TTC549 (cell line): ENCODE data around the gene UBAC2.

Experiments used
- FAIRE-seq: peaks from 2 replicates; lab custom pipeline; 2012; peaks lifted over from hg19 to GRCh38; lab: Jason Lieb, UNC

UBAC2 gene

GRCh38 chr13:99200432-99201167, at the start of gene UBAC2:
TSS of gene UBAC2 (plus strand) at chr13:99200854. CDS start at chr13:99200909, 55 bp downstream.
- FAIRE-seq, result no peak

GRCh38 chr13:99151516-99151915, 49.1 kb upstream of the UBAC2 start:
- no peak for FAIRE-seq

- no peak for FAIRE-seq
These were observed 47.4 kb upstream of the UBAC2 start for GRCh38 chr13:99153219-99153618.

- no peak for FAIRE-seq
These were observed 46.6 kb upstream of the UBAC2 start for GRCh38 chr13:99154064-99154463.

- no peak for FAIRE-seq
These were observed 44.8 kb upstream of the UBAC2 start for GRCh38 chr13:99155821-99156220.

GRCh38 chr13:99157046-99157445, 43.6 kb upstream of the UBAC2 start:
- no peak for FAIRE-seq

- no peak for FAIRE-seq
These were observed 41.8 kb upstream of the UBAC2 start for GRCh38 chr13:99158846-99159245.

- FAIRE-seq, result no peak
These were observed 41.2 kb upstream of the UBAC2 start for GRCh38 chr13:99159331-99160061.

- no peak for FAIRE-seq
These were observed 40.2 kb upstream of the UBAC2 start for GRCh38 chr13:99160415-99160814.

GRCh38 chr13:99161512-99161911, 39.1 kb upstream of the UBAC2 start:
- no peak for FAIRE-seq

GRCh38 chr13:99162567-99163361, 37.9 kb upstream of the UBAC2 start:
- no peak for FAIRE-seq

- no peak for FAIRE-seq
These were observed 36.4 kb upstream of the UBAC2 start for GRCh38 chr13:99164226-99164625.

- FAIRE-seq, result no peak
These were observed 34.7 kb upstream of the UBAC2 start for GRCh38 chr13:99165753-99166587.

- no peak for FAIRE-seq
These were observed 27.7 kb upstream of the UBAC2 start for GRCh38 chr13:99172951-99173350.

- FAIRE-seq, result no peak
These were observed 27.0 kb upstream of the UBAC2 start for GRCh38 chr13:99173606-99174005.

GRCh38 chr13:99174533-99175100, 26.0 kb upstream of the UBAC2 start:
- no peak for FAIRE-seq

- no peak for FAIRE-seq
These were observed 24.1 kb upstream of the UBAC2 start for GRCh38 chr13:99176309-99177276.

- no peak for FAIRE-seq
These were observed 22.0 kb upstream of the UBAC2 start for GRCh38 chr13:99178636-99179035.

GRCh38 chr13:99179460-99179859, 21.2 kb upstream of the UBAC2 start:
- FAIRE-seq, result no peak

GRCh38 chr13:99182439-99182838, 18.2 kb upstream of the UBAC2 start:
- no peak for FAIRE-seq
